Hematopoietic multipotent progenitor cell treated with erythropoietin and hydrocortisone succinate and interleukin-3 and kit ligand, for 6 days (in vitro differentiated cells): ENCODE measurements around the gene GLI1.
"Not testable (repeated sequence)": the region's sequence is repeated elsewhere in the genome, so short reads cannot be mapped to it uniquely, and the experiment has no call there.

Source experiments
- DNase-seq: peaks from one replicate; pipeline ENCODE4 v3.0.0-alpha.2; 2015

The GLI1 gene

GRCh38 chr12:57500213-57500612 is 40.6 kb downstream of the GLI1 start:
- DNase-seq = no peak

GRCh38 chr12:57502311-57502969 is 42.9 kb downstream of the GLI1 start:
- DNase-seq = not testable (repeated sequence)

GRCh38 chr12:57506541-57506940 is 47.0 kb downstream of the GLI1 start:
- DNase-seq = not testable (repeated sequence)

- not testable (repeated sequence) for DNase-seq
Measured at GRCh38 chr12:57507796-57508195, 48.2 kb downstream of the GLI1 start.

GRCh38 chr12:57511161-57511560 is 51.6 kb downstream of the GLI1 start:
- no peak for DNase-seq

- no peak for DNase-seq
Measured at GRCh38 chr12:57511588-57512325, 52.2 kb downstream of the GLI1 start.

GRCh38 chr12:57512665-57513064 is 53.1 kb downstream of the GLI1 start:
- no peak for DNase-seq

- DNase-seq = no peak
Measured at GRCh38 chr12:57513266-57513665, 53.7 kb downstream of the GLI1 start.

GRCh38 chr12:57513677-57514076 is 54.1 kb downstream of the GLI1 start:
- DNase-seq = not testable (repeated sequence)

- DNase-seq = not testable (repeated sequence)
Measured at GRCh38 chr12:57514246-57514645, 54.7 kb downstream of the GLI1 start.

GRCh38 chr12:57514720-57515407 is 55.3 kb downstream of the GLI1 start:
- no peak for DNase-seq

GRCh38 chr12:57515408-57515933 is 55.9 kb downstream of the GLI1 start:
- DNase-seq = no peak

- no peak for DNase-seq
Measured at GRCh38 chr12:57515934-57516541, 56.5 kb downstream of the GLI1 start.

- no peak for DNase-seq
Measured at GRCh38 chr12:57516617-57517153, 57.1 kb downstream of the GLI1 start.

GRCh38 chr12:57517187-57517586 is 57.6 kb downstream of the GLI1 start:
- no peak for DNase-seq

- DNase-seq = not testable (repeated sequence)
Measured at GRCh38 chr12:57517718-57518117, 58.1 kb downstream of the GLI1 start.

- DNase-seq = no peak
Measured at GRCh38 chr12:57518176-57518919, 58.8 kb downstream of the GLI1 start.

GRCh38 chr12:57518920-57519795 is 59.6 kb downstream of the GLI1 start:
- DNase-seq = peak; percentile 58

- DNase-seq = peak; percentile 52
Measured at GRCh38 chr12:57519796-57520052, 60.1 kb downstream of the GLI1 start.

GRCh38 chr12:57520053-57520818 is 60.7 kb downstream of the GLI1 start, which contains the start of gene DDIT3:
DDIT3 (minus strand) TSS chr12:57520514; CDS start chr12:57517406, 3,108 bp downstream.
- DNase-seq = peak; percentile 99
